Fibroblast of skin of right biceps (primary cell): ENCODE results near the gene TGFBR3.
"Not testable (repeated sequence)": the region's sequence is repeated elsewhere in the genome, so short reads cannot be mapped to it uniquely, and the experiment has no call there.

Source experiments
- DNase-seq: peaks from one replicate; pipeline ENCODE4 v3.0.0-alpha.2; 2013

The TGFBR3 gene

GRCh38 chr1:91883470-91883869, 2.5 kb downstream of the TGFBR3 start:
- peak; percentile 54 for DNase-seq

- DNase-seq = no peak
These were observed 4.7 kb downstream of the TGFBR3 start for GRCh38 chr1:91881280-91881679.

- DNase-seq = no peak
These were observed 6.2 kb downstream of the TGFBR3 start for GRCh38 chr1:91879733-91880132.

GRCh38 chr1:91877574-91878208, 8.3 kb downstream of the TGFBR3 start:
- DNase-seq = peak; percentile 36

- DNase-seq = peak; percentile 56
These were observed 9.0 kb downstream of the TGFBR3 start for GRCh38 chr1:91876781-91877573.

- DNase-seq = no peak
These were observed 9.9 kb downstream of the TGFBR3 start for GRCh38 chr1:91876040-91876470.

- no peak for DNase-seq
These were observed 11.8 kb downstream of the TGFBR3 start for GRCh38 chr1:91874167-91874566.

- DNase-seq = no peak
These were observed 13.3 kb downstream of the TGFBR3 start for GRCh38 chr1:91872559-91873081.

GRCh38 chr1:91872000-91872399, 14.0 kb downstream of the TGFBR3 start:
- no peak for DNase-seq

GRCh38 chr1:91870322-91870721, 15.6 kb downstream of the TGFBR3 start:
- DNase-seq = no peak

- no peak for DNase-seq
These were observed 19.5 kb downstream of the TGFBR3 start for GRCh38 chr1:91866425-91866824.

- DNase-seq = peak; percentile 70
These were observed 21.8 kb downstream of the TGFBR3 start for GRCh38 chr1:91864017-91864700.

GRCh38 chr1:91863498-91863897, 22.5 kb downstream of the TGFBR3 start:
- no peak for DNase-seq

GRCh38 chr1:91862120-91862519, 23.8 kb downstream of the TGFBR3 start:
- DNase-seq = no peak

GRCh38 chr1:91857557-91858239, 28.3 kb downstream of the TGFBR3 start:
- DNase-seq = no peak

GRCh38 chr1:91856996-91857395, 29.0 kb downstream of the TGFBR3 start:
- DNase-seq = peak; percentile 38

GRCh38 chr1:91854852-91855534, 31.0 kb downstream of the TGFBR3 start:
- no peak for DNase-seq

GRCh38 chr1:91853397-91853796, 32.6 kb downstream of the TGFBR3 start:
- DNase-seq = no peak

GRCh38 chr1:91852011-91852410, 33.9 kb downstream of the TGFBR3 start:
- DNase-seq = not testable (repeated sequence)

- DNase-seq = peak; percentile 87
These were observed 34.6 kb downstream of the TGFBR3 start for GRCh38 chr1:91851130-91852010.

GRCh38 chr1:91850708-91851107, 35.2 kb downstream of the TGFBR3 start:
- DNase-seq = no peak
